Panc1 (cell line): Measurements from ENCODE around the gene SOX8.

Experiments used
- POLR2AphosphoS5 ChIP-seq: IDR thresholded peaks from 2 replicates; pipeline ENCODE4 v1.6.1; 2012; ENCODE audit warnings: mild to moderate bottlenecking, low read depth, low read length, moderate library complexity
- SIN3A ChIP-seq: IDR thresholded peaks from 2 replicates; pipeline ENCODE4 v1.6.1; 2012; ENCODE audit warnings: low read depth, mild to moderate bottlenecking, low read length, moderate library complexity, borderline replicate concordance; ENCODE audit not compliant: insufficient read depth
- TF ChIP-seq, protein P1 (sequence below): fragments of 450-650 bp; IDR thresholded peaks from 2 replicates; pipeline ENCODE4 v1.5.1; 2017; ENCODE audit warnings: mild to moderate bottlenecking

DNA sequence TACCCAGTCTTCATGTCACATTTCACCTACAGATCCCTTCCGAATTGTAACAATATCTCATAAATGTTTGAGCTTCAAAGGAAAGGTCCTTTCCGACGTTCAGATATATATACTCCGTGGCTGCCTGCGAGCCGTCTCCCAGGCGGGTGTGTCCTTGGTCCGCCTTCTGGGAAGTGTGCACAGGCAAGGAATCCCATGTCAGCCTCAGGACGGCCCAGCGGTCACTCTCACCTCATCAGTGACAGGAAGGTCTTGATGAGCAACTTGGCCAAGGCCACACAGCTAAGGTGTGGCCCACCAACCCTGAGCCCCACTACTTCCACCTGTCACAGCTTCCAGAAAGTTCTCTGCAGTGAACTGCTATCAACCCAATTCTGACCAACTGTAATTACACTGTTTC, 15.1 kb upstream of the SOX8 start:
- TF ChIP-seq, protein P1, sequence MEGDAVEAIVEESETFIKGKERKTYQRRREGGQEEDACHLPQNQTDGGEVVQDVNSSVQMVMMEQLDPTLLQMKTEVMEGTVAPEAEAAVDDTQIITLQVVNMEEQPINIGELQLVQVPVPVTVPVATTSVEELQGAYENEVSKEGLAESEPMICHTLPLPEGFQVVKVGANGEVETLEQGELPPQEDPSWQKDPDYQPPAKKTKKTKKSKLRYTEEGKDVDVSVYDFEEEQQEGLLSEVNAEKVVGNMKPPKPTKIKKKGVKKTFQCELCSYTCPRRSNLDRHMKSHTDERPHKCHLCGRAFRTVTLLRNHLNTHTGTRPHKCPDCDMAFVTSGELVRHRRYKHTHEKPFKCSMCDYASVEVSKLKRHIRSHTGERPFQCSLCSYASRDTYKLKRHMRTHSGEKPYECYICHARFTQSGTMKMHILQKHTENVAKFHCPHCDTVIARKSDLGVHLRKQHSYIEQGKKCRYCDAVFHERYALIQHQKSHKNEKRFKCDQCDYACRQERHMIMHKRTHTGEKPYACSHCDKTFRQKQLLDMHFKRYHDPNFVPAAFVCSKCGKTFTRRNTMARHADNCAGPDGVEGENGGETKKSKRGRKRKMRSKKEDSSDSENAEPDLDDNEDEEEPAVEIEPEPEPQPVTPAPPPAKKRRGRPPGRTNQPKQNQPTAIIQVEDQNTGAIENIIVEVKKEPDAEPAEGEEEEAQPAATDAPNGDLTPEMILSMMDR = no peak
- TF ChIP-seq POLR2AphosphoS5 (no peak), SIN3A (no peak)
